SKM-1 treated with dmso at 0.1 percent for 144 hours (cell line): ENCODE data around the gene BAZ2B.
A peak's percentile ranks its signal among the peaks of the same experiment; 100 is the strongest.
"Not testable (repeated sequence)": the region's sequence is repeated elsewhere in the genome, so short reads cannot be mapped to it uniquely, and the experiment has no call there.

Experiments used
- DNase-seq: peaks from one replicate; lab custom pipeline; 2025; ENCODE audit not compliant: unreplicated experiment; lab: John Stamatoyannopoulos, UW

BAZ2B gene

DNA sequence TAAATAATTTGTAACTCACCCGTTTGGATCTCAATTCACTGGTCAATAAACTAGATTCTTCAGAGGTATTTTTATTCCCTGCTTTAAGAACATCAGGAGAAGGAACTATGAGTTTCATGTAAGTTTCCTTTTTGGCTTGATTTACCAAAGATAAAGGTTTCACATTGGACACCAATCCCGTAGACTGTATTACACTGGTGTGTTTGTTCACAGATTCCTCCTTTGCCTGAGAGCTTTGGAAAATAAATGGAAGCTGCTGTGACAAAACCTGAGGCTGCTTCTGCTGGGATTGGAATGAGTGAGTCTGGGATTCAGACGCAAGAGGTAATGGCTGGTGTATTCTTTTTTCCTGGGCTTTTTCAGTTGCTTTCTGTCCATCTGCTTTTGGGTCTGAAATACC, 178.1 kb downstream of the BAZ2B start:
- DNase-seq, result no peak

- DNase-seq, result no peak
Measured at GRCh38 chr2:159432610-159433009, 183.7 kb downstream of the BAZ2B start.

DNA sequence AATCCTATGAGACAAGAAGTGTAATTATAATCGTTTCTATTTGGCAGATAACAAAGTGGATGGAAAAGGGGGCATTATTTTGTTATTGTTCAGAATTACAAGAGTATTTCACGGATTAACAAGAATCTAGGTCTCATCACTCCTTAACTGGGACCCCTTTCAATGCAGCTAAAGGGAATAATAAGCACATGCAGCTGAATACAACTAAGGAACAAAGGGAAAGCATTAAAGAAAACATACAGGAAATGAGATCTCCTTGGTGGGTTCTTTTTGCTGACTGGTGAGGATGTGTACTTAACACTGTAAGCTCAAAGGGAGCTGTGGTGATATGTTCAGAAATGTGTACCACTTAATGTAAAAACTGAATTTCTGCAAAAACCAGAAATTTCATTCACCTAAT, 189.3 kb downstream of the BAZ2B start:
- DNase-seq, result no peak

DNA sequence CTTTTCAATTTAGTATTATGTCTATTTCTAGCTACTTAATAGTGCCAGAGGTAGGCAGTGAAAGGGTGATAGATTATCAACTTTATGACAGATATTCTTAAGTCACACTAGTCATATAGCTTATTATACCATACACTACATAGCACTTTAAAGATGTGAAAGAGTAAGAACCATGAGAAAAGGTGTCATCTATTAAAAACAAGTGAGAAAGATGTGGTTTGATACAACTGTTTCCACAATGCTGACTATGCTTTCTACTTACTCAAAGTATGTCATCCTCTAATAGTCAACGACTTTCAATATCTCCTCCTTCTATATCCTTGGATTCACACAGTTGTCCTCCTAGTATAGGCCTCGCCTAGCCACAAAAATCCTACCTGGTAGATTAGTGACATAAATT, 196.9 kb downstream of the BAZ2B start:
- DNase-seq, result no peak

- DNase-seq, result no peak
Measured at GRCh38 chr2:159411460-159411859, 204.9 kb downstream of the BAZ2B start.

- DNase-seq, result no peak
Measured at GRCh38 chr2:159410276-159410675, 206.1 kb downstream of the BAZ2B start.

GRCh38 chr2:159409116-159409800, 207.1 kb downstream of the BAZ2B start:
- no peak for DNase-seq

GRCh38 chr2:159402790-159403189, 213.6 kb downstream of the BAZ2B start:
- no peak for DNase-seq

GRCh38 chr2:159402160-159402559, 214.2 kb downstream of the BAZ2B start:
- not testable (repeated sequence) for DNase-seq

GRCh38 chr2:159399716-159400415, 216.5 kb downstream of the BAZ2B start:
- no peak for DNase-seq

DNA sequence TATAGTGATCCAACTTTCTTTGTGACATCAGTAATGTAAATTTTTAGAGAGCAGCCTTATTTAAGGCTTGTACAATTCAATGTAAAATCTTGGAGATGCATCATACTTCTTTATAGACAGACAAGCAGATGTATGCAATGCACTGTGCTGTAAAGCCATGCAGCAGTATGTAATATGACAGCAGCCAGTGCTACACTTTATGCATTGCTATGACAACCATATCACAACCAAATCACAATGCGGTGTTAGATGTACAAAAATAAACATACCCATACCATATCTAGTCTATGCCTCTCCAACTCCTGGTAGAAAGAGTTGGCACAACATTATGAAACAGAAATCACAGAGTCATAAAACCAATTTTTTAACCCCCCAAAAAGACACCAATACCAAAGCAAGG, 219.5 kb downstream of the BAZ2B start:
- DNase-seq, result no peak

- DNase-seq, result no peak
Measured at GRCh38 chr2:159382447-159383028, 233.8 kb downstream of the BAZ2B start.

DNA sequence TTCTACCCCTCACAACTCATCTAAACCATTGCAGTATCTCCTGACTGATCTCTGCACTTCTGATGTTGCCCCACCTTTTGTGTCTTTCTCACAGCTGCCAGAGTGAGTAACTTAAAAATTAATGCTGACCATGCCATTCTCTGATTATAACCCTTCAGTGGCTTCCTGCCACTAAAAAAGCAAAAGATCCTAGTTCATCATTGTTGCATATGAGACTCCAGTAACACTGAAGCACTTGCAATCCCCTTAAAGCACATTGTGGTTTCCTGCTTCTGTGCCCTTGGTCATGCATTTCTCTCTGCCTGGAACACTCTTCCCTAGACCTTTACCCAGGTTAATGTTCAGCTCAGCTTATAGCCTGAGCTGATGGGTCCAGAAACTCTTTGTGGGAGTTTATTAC, 234.8 kb downstream of the BAZ2B start:
- DNase-seq, result no peak

DNA sequence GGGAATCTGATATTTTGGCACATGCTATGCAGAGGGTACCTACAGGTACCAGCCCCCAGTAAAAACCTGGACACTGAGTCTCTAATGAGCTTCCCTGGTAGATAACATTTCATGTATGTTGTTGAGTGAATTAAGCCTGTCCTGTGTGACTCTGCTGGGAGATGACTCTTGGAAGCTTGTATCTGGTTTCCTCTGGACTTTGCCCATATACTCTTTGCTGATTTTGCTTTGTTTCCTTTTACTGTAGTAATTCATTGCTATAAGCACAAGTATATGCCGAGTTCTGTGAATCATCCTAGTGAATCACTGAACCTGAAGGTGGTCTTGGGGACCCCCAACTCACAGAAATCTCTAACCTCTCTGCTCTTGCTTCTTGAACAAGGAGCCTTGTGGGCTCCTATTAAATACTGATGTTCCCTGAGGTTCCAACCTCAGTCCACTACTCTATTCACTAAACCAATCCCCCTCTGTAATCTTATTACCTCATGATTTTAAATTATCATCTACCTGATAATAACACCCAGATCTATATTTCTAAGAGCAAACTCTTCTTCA, 235.6 kb downstream of the BAZ2B start:
- no peak for DNase-seq

DNA sequence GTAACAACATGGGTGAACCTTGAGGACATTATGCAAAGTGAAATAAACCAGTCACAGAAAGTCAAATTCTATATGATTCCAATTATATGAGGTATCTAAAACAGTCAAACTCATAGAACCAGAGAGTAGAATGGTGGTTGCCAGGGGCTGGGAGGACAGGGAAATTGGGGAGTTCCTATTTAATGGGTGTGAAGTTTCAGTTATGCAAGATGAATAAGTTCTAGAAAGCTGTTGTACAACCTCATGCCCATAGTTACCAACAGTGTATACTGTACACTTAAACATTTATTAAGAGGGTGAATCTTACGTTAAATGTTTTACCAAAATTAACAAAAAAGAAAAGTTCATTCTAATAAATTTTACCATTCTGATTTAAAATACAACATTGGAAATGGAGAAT, 237.2 kb downstream of the BAZ2B start:
- no peak for DNase-seq

DNA sequence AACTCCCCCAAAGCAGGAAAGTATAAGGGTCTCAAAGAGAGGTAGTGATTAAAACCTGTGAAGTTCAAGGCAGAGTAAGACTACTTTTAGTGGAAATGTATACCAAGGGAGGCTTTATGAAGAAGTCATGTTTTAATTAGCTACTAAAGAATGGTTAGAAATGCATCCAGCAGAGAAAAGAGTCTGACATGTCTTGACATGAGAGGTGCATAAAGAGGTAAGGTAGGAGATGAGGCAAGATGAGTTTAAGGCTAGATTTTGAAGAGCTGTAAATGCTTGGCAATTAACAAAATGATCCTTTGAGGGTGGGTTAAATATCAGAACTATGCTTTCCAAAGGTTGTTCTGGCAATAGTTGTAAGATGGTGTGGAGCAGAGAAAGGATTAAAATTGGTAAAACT, 241.1 kb downstream of the BAZ2B start:
- DNase-seq, result no peak

GRCh38 chr2:159371506-159371905, 244.8 kb downstream of the BAZ2B start:
- no peak for DNase-seq

DNA sequence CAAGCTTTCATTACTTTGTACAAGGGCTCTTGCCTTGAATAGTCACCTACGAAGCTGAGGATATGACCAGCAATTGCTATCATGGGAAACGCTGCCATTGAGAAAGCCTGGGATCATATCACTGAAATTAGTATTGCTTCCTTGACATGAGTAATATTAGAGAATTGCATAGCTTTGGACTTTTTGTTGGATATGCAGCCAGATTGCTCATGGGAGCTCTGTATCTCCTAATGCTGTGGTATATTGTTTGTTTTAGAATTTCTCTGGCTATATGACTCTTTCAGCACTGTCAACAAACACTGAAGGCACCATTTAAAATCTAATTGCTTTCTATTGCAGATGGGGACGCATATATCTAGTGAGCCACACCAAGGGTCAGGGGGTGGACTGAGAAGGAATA, 249.8 kb downstream of the BAZ2B start:
- no peak for DNase-seq

- peak; percentile 90 for DNase-seq
Measured at GRCh38 chr2:159362816-159363251, 253.5 kb downstream of the BAZ2B start.

DNA sequence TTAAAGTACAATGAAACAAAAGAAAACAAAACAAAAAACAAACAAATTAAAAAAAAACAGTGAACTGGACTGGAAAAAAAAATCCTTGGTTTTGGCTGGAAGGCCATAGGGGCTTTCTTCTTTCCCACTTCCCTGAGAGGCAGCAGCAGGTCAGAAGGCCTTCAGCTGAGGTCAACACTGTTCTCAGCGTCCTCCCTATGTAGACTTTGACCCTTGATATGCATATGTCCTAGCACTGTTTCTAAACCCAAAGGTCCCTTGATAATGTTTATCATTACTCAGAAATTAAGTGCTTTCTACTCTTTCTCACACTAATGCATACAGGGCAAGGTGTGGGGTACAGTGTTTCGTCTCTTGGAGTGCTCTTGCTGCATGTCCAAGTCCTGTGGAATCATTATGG, 254.3 kb downstream of the BAZ2B start:
- no peak for DNase-seq

DNA sequence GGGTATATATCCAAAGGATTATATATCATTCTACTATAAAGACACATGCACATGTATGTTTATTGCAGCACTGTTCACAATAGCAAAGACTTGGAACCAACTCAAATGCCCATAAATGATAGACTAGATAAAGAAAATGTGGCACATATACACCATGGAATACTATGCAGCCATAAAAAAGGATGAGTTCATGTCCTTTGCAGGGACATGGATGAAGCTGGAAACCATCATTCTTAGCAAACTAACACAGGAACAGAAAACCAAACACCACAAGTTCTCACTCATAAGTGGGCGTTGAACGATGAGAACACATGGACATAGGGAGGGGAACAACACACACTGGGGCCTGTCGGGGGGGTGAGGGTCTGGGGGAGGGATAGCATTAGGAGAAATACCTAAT, 254.7 kb downstream of the BAZ2B start:
- DNase-seq, result not testable (repeated sequence)

DNA sequence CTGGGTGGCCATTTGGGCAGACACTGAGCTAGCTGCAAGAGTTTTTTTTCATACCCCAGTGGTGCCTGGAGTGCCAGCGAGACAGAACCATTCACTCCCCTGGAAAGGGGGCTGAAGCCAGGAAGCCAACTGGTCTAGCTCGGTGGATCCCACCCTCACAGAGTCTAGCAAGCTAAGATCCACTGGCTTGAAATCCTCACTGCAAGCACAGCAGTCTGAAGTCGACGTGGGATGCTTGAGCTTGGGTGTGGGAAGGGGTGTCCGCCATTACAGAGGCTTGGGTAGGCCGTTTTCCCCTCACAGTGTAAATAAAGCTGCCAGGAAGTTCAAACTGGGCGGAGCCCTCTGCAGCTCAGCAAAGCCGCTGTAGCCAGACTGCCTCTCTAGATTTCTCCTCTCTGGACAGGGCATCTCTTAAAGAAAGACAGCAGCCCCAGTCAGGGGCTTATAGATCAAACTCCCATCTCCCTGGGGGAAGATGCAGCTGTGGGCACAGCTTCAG, 260.2 kb downstream of the BAZ2B start:
- DNase-seq, result no peak
